ENCODE data around the gene PNPLA2. TPM values are rescaled to one million over a fixed set of nuclear protein-coding genes. Genes with fewer than 3 reads are reported as not detected.

PNPLA2 gene
- total RNA-seq, 1 experiment from 2014 or later = 66.5 TPM

DNA sequence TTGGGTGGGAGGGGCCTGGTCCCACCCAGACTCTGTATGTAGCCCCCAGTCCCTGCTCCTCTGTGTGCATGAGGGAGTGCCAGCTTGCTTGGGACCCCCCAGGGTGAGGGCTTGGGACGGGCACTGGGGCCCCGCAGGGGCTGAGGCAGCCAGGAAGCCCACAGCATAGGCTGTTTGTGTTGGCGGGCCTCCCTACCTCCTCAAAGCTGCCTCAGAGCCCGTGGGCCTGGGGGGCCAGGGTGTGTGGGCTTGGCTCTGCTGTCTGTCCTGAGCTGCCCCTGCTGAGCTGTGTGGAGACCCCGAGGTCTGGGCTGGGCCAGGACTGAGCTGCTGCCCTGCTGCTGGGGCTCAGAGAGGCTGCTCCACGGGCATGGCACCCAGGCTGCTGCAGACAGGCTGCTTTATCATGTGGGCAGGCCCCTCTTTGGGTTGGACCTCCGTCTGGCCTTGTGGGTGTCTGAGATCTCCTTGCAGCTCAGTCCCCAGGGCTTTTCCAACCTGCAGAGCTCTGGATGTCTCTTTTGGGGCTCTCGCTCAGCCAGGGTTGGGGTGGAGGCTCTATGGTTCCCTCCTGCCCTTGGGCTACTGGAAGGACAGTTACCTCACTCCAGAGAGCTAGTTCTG lies 27.3 kb downstream of the PNPLA2 start (continued):
- TF ChIP-seq PREB (CRISPR knock-in tag; IDR thresholded peaks at IDR 0.05; ENCODE audit: borderline replicate concordance) (no peak), RELA (CRISPR knock-in tag; IDR thresholded peaks at IDR 0.05; ENCODE audit: borderline replicate concordance) (no peak), ATF3 (CRISPR knock-in tag; conservative IDR thresholded peaks at IDR 0.05) (no peak)

DNA sequence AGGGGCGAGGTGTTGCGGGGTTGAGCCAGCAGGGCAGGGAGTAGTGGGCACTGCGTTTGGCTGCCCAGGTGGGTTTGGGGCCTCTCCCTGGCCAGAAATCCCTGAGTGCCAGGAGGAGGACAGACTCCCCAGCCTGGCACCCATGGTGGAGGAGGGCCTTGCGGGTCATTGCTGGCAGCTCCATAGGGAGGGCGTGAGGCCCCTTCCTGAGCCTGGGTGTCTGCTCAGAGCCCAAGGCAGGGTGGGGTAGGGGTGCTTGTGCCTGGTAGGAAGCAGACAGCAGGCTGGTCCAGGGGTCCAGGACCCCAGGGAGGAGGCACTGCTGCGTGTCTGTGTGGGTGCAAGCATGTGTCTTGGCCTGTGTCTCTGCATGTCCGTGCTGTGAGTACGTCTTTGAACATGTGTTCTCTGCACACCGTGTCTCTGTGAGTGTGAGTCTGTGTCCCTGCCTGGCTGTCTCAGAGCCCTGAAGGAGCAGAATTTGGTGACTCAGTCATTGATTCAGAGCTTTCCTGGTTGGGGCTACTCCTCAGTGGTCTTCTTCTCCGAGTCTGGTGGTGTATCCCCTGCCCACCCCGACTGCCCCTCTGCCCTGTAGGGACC lies 27.9 kb downstream of the PNPLA2 start:
- Mint-ChIP-seq H3K27ac (no peak overlapping the region; the same call in 1 of the 2 replicates), H3K36me3 (no peaks in the 10 kb centered on the region), H3K9me3 (no peaks in the 10 kb centered on the region), H3K4me1 (peaks cover 16% of the 10 kb centered on the region), H3K4me3 (no peak overlapping the region), H3K27me3 (ENCODE audit: low read depth) (no peaks in the 10 kb centered on the region)
- POLR2A ChIA-PET = no interaction called here
- no peak for ATAC-seq
- no peak for DNase-seq (ENCODE audit: low spot score)
- no peak for TF ChIP-seq ZNF423 (CRISPR knock-in tag; IDR thresholded peaks at IDR 0.05)
- TF ChIP-seq, protein P1, sequence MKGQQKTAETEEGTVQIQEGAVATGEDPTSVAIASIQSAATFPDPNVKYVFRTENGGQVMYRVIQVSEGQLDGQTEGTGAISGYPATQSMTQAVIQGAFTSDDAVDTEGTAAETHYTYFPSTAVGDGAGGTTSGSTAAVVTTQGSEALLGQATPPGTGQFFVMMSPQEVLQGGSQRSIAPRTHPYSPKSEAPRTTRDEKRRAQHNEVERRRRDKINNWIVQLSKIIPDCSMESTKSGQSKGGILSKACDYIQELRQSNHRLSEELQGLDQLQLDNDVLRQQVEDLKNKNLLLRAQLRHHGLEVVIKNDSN (CRISPR knock-in tag; IDR thresholded peaks at IDR 0.05) = no peak
- no peak for TF ChIP-seq CREB1 (CRISPR knock-in tag; IDR thresholded peaks at IDR 0.05)
- no peak for TF ChIP-seq ZNF425 (CRISPR knock-in tag; conservative IDR thresholded peaks at IDR 0.05)
- TF ChIP-seq ZNF138 (CRISPR knock-in tag; conservative IDR thresholded peaks at IDR 0.05) = no peak
- TF ChIP-seq ELF4 (CRISPR knock-in tag; IDR thresholded peaks at IDR 0.05; ENCODE audit: low read depth) = no peak
- TF ChIP-seq OVOL2 (CRISPR knock-in tag; IDR thresholded peaks at IDR 0.05; ENCODE audit: borderline replicate concordance) = no peak
- TF ChIP-seq, protein P2, sequence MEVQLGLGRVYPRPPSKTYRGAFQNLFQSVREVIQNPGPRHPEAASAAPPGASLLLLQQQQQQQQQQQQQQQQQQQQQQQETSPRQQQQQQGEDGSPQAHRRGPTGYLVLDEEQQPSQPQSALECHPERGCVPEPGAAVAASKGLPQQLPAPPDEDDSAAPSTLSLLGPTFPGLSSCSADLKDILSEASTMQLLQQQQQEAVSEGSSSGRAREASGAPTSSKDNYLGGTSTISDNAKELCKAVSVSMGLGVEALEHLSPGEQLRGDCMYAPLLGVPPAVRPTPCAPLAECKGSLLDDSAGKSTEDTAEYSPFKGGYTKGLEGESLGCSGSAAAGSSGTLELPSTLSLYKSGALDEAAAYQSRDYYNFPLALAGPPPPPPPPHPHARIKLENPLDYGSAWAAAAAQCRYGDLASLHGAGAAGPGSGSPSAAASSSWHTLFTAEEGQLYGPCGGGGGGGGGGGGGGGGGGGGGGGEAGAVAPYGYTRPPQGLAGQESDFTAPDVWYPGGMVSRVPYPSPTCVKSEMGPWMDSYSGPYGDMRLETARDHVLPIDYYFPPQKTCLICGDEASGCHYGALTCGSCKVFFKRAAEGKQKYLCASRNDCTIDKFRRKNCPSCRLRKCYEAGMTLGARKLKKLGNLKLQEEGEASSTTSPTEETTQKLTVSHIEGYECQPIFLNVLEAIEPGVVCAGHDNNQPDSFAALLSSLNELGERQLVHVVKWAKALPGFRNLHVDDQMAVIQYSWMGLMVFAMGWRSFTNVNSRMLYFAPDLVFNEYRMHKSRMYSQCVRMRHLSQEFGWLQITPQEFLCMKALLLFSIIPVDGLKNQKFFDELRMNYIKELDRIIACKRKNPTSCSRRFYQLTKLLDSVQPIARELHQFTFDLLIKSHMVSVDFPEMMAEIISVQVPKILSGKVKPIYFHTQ (CRISPR knock-in tag; IDR thresholded peaks at IDR 0.05) = no peak
- TF ChIP-seq, protein P3, sequence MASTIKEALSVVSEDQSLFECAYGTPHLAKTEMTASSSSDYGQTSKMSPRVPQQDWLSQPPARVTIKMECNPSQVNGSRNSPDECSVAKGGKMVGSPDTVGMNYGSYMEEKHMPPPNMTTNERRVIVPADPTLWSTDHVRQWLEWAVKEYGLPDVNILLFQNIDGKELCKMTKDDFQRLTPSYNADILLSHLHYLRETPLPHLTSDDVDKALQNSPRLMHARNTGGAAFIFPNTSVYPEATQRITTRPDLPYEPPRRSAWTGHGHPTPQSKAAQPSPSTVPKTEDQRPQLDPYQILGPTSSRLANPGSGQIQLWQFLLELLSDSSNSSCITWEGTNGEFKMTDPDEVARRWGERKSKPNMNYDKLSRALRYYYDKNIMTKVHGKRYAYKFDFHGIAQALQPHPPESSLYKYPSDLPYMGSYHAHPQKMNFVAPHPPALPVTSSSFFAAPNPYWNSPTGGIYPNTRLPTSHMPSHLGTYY (CRISPR knock-in tag; IDR thresholded peaks at IDR 0.05) = no peak
- no peak for TF ChIP-seq ZSCAN18 (CRISPR knock-in tag; IDR thresholded peaks at IDR 0.05)
- TF ChIP-seq MXD4 (CRISPR knock-in tag; IDR thresholded peaks at IDR 0.05; ENCODE audit: borderline replicate concordance) = no peak
- no peak for TF ChIP-seq ZNF232 (CRISPR knock-in tag; IDR thresholded peaks at IDR 0.05)
- no peak for TF ChIP-seq RELA (CRISPR knock-in tag; IDR thresholded peaks at IDR 0.05; ENCODE audit: borderline replicate concordance)
- no peak for TF ChIP-seq ESRRA (CRISPR knock-in tag; IDR thresholded peaks at IDR 0.05; ENCODE audit: borderline replicate concordance)
- no peak for TF ChIP-seq GABPB1 (CRISPR knock-in tag; IDR thresholded peaks at IDR 0.05)
- TF ChIP-seq, protein P4, sequence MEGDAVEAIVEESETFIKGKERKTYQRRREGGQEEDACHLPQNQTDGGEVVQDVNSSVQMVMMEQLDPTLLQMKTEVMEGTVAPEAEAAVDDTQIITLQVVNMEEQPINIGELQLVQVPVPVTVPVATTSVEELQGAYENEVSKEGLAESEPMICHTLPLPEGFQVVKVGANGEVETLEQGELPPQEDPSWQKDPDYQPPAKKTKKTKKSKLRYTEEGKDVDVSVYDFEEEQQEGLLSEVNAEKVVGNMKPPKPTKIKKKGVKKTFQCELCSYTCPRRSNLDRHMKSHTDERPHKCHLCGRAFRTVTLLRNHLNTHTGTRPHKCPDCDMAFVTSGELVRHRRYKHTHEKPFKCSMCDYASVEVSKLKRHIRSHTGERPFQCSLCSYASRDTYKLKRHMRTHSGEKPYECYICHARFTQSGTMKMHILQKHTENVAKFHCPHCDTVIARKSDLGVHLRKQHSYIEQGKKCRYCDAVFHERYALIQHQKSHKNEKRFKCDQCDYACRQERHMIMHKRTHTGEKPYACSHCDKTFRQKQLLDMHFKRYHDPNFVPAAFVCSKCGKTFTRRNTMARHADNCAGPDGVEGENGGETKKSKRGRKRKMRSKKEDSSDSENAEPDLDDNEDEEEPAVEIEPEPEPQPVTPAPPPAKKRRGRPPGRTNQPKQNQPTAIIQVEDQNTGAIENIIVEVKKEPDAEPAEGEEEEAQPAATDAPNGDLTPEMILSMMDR (IDR thresholded peaks at IDR 0.05) = no peak
- no peak for TF ChIP-seq TP53 (CRISPR knock-in tag; IDR thresholded peaks at IDR 0.05)
- no peak for TF ChIP-seq NFATC4 (CRISPR knock-in tag; IDR thresholded peaks at IDR 0.05)
- CTCF ChIA-PET = interaction anchor here (0.7 to 2.3 kb wide), 8 partner anchors 8 to 99 kb away, joined by 3 to 22 read pairs (median 3); no protein-coding TSS in a partner anchor
